K562 (cell line): ENCODE data around the gene HSPA1L.
"Not testable (repeated sequence)": the region's sequence is repeated elsewhere in the genome, so short reads cannot be mapped to it uniquely, and the experiment has no call there.

Experiments used
- BRD9 ChIP-seq: fragments of 450-650 bp; IDR thresholded peaks from 2 replicates; pipeline ENCODE4 v1.6.1; 2018; ENCODE audit warnings: low read depth; ENCODE audit not compliant: partially characterized antibody
- CTBP1 ChIP-seq: fragments of 450-650 bp; IDR thresholded peaks from 2 replicates; pipeline ENCODE4 v1.6.1; 2016; ENCODE audit warnings: borderline replicate concordance
- CTCF ChIP-seq, 3 experiments: IDR thresholded peaks in 2 of 3; conservative IDR thresholded peaks in 1 of 3; 2 replicates each; pipeline ENCODE4 v1.5.1; 2011 to 2012; ENCODE audit warnings: low read length in 3 of 3, mild to moderate bottlenecking in 3 of 3, control low read depth in 2 of 3, improper control_type of control experiment in 1 of 3, inconsistent platforms in 1 of 3, low read depth in 1 of 3, mixed read lengths in 1 of 3, moderate library complexity in 1 of 3; ENCODE audit not compliant: insufficient read depth in 2 of 3
- E4F1 ChIP-seq: fragments of 250-450 bp; sonication (Bioruptor Pico); IDR thresholded peaks from 2 replicates; pipeline ENCODE4 v1.5.0; 2021; ENCODE audit warnings: mild to moderate bottlenecking, borderline replicate concordance
- FOSL1 ChIP-seq: fragments of 200-800 bp; sonication (Bioruptor generic); conservative IDR thresholded peaks from 2 replicates; pipeline ENCODE4 v1.6.1; 2016; ENCODE audit warnings: missing genetic modification characterization, missing compliant biosample characterization
- FOXA1 ChIP-seq: fragments of 450-650 bp; IDR thresholded peaks from 2 replicates; pipeline ENCODE4 v1.6.1; 2016; ENCODE audit warnings: mild to moderate bottlenecking, borderline replicate concordance
- FOXJ2 ChIP-seq: fragments of 200-800 bp; sonication (Bioruptor generic); IDR thresholded peaks from 2 replicates; pipeline ENCODE4 v1.6.1; 2016; ENCODE audit warnings: missing genetic modification characterization, missing compliant biosample characterization
- PCBP1 ChIP-seq: fragments of 200-400 bp; formaldehyde crosslinking; IDR thresholded peaks from 2 replicates; pipeline ENCODE4 v1.6.1; 2018; ENCODE audit warnings: mild to moderate bottlenecking, low read depth, low read length; ENCODE audit not compliant: poor library complexity, severe bottlenecking
- ZBTB17 ChIP-seq: fragments of 450-650 bp; formaldehyde crosslinking; IDR thresholded peaks from 2 replicates; pipeline ENCODE4 v1.4.0; 2020; ENCODE audit warnings: mild to moderate bottlenecking

GRCh38 chr6:31839779-31840126 lies 24.7 kb upstream of the HSPA1L start:
- not testable (repeated sequence) for TF ChIP-seq FOXJ2 (tag); FOSL1; E4F1 (CRISPR knock-in tag); CTCF (IDR thresholded peaks at IDR 0.05 in 2 of 3, conservative IDR thresholded peaks at IDR 0.05 in 1 of 3; ENCODE audit: insufficient read depth in 2 of 3, low read depth in 1 of 3, low read length in 3 of 3); BRD9; FOXA1; CTBP1; PCBP1; ZBTB17 (CRISPR knock-in tag)
